ENCODE measurements around the gene TBC1D25. TPM values are rescaled to one million over a fixed set of nuclear protein-coding genes. Genes with fewer than 3 reads are reported as not detected.

Gene TBC1D25
- total RNA-seq, 1 donor from 2014 or later, result 11.9 TPM

DNA sequence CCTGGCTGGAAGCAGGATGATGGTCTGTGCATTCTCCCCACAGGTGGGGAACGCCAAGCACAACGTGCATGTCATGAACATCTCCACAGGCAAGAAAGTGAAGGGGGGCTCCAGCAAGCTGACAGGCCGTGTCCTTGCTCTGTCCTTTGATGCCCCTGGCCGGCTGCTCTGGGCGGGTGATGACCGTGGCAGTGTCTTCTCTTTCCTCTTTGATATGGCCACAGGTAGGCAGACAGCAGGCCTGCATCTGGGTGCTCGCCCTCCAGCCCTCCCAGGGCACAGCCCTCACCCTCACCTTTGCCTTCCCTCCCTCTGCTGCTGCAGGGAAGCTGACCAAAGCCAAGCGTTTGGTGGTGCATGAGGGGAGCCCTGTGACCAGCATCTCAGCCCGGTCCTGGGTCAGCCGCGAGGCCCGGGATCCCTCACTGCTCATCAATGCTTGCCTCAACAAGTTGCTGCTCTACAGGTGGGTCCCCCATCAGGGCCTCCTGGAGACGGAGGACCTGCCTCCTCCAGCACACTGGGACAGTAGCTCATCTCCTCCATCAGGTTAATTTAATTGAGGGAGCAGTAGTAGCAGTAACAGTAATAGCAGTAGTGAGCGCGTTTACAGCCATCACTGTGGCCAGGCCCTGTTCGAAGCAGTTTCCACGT is 62.4 kb downstream of the TBC1D25 start:
- DNase-seq (ENCODE audit: low read depth), result no peak

DNA sequence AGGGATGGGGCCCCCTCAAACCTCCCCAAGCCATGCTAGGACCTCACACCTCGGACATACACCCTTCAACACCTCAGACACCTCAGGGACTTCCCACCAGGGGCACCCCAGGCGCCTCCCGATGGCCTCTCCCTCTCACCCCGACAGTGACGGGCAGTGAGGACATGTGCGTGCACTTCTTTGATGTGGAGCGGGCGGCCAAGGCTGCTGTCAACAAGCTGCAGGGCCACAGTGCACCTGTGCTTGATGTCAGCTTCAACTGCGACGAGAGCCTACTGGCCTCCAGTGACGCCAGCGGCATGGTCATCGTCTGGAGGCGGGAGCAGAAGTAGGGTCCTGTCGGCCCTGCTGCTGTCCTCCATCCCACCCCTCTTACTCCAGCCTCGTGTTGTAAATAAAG is 65.2 kb downstream of the TBC1D25 start:
- DNase-seq (ENCODE audit: low read depth), result no peak

- DNase-seq (ENCODE audit: low read depth), result no peak
These were observed 66.6 kb downstream of the TBC1D25 start for GRCh38 chrX:48606091-48606490.

- no peak for DNase-seq (ENCODE audit: low read depth)
These were observed 72.2 kb downstream of the TBC1D25 start for GRCh38 chrX:48611703-48612102.

Other genes starting within 250 kb of the TBC1D25 start
- not detected in 2 replicates for gene SSX3, start 183.0 kb upstream of the TBC1D25 start, total RNA-seq
- not detected in 2 replicates for gene SSX4, start 156.2 kb upstream of the TBC1D25 start, total RNA-seq
- gene SSX4B, start 127.8 kb upstream of the TBC1D25 start, total RNA-seq, result not detected in 2 replicates
- 27.7 and 53.7 TPM in 2 replicates for gene SLC38A5, start 69.5 kb upstream of the TBC1D25 start, total RNA-seq
- 48.1 and 92.2 TPM in 2 replicates for gene FTSJ1, start 63.5 kb upstream of the TBC1D25 start, total RNA-seq
- 9.2 and 15.3 TPM in 2 replicates for gene PORCN, start 30.7 kb upstream of the TBC1D25 start, total RNA-seq
- gene EBP, start 17.9 kb upstream of the TBC1D25 start, total RNA-seq, result 19.8 and 203 TPM in 2 replicates
- gene RBM3, start 34.8 kb downstream of the TBC1D25 start, total RNA-seq, result 41.2 and 293 TPM in 2 replicates
- 119 and 212 TPM in 2 replicates for gene WDR13, start 57.8 kb downstream of the TBC1D25 start, total RNA-seq
- 0.30 TPM in 1 of 2 replicates, not detected in the other for gene WAS, start 144.1 kb downstream of the TBC1D25 start, total RNA-seq
- gene SUV39H1, start 157.0 kb downstream of the TBC1D25 start, total RNA-seq, result 1.9 and 4.3 TPM in 2 replicates
- gene GLOD5, start 222.0 kb downstream of the TBC1D25 start, total RNA-seq, result not detected in 2 replicates
- gene GATA1, start 246.9 kb downstream of the TBC1D25 start, total RNA-seq, result not detected in 2 replicates